ENCODE results near the gene TMEM258.

TMEM258 gene

GRCh38 chr11:61816736-61817455 is 24.5 kb upstream of the TMEM258 start, which contains the start of gene FADS1:
Gene FADS1, minus strand, starts transcription at chr11:61817003. Its CDS starts 74 bp downstream, at chr11:61816929.
- Histone ChIP-seq H3K9me3 (ENCODE audit: control insufficient read depth, insufficient read depth, low read length) (no peaks in the 10 kb centered on the region), H3K36me3 (ENCODE audit: control insufficient read depth, insufficient read depth, low read length) (peaks cover 12% of the 10 kb centered on the region), H3K4me3 (ENCODE audit: low read depth, low read length) (peak within 1 kb of the TSS; percentile 97), H3K27me3 (ENCODE audit: control insufficient read depth, insufficient read depth, low read length) (no peaks in the 10 kb centered on the region), H3K9ac (ENCODE audit: low read depth, low read length) (peak within 1 kb of the TSS; percentile 80), H3K4me1 (ENCODE audit: control insufficient read depth, insufficient read depth, low read length) (peaks cover 5% of the 10 kb centered on the region)

- Histone ChIP-seq H3K4me3 (ENCODE audit: low read depth, low read length) (peak overlapping the region; percentile 97), H3K9ac (ENCODE audit: low read depth, low read length) (peak overlapping the region; percentile 80), H3K4me1 (ENCODE audit: control insufficient read depth, insufficient read depth, low read length) (peaks cover 5% of the 10 kb centered on the region), H3K27me3 (ENCODE audit: control insufficient read depth, insufficient read depth, low read length) (no peaks in the 10 kb centered on the region), H3K9me3 (ENCODE audit: control insufficient read depth, insufficient read depth, low read length) (no peaks in the 10 kb centered on the region), H3K36me3 (ENCODE audit: control insufficient read depth, insufficient read depth, low read length) (peaks cover 15% of the 10 kb centered on the region)
Measured at GRCh38 chr11:61815790-61816735, 23.7 kb upstream of the TMEM258 start.

- H3K9me3 ChIP-seq (ENCODE audit: control insufficient read depth, insufficient read depth, low read length): no peaks in the 10 kb centered on the region
- peaks cover 18% of the 10 kb centered on the region for H3K36me3 ChIP-seq (ENCODE audit: control insufficient read depth, insufficient read depth, low read length)
Measured at GRCh38 chr11:61814958-61815789, 22.8 kb upstream of the TMEM258 start.

DNA sequence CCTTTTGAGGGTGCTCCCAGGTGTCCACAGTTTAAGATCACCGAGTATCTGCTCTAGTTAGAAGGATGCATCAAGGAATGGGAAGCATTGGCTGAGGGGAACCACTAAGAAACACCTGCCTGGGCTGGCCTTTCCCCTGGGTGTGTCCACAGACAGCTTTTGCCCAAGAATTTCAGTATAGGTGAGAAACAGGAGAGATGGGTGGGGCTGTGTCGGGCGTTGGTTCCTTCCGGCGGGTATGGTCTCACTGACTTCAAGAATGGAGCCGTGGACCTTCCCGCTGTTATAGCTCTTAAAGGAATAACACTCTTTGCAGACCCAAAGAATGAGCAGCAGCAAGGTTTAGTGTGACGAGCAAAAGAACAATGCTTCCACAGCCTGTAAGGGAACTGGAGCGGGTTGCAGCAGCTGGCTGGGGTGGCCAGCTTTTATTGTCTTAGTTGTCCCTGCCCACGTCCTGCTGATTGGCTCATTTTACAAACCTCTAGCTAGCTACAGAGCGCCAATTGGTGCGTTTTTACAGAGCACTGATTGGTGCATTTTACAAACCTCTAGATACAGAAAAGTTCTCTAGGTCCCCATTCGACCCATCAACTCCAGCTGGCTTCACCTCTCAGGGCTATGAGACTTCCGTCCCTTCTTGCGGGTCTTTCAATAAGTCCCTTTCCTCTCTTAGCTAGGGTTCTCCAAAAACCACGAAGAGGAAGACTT is 22.0 kb upstream of the TMEM258 start:
- no peaks in the 10 kb centered on the region for H3K9me3 ChIP-seq (ENCODE audit: control insufficient read depth, insufficient read depth, low read length)
- H3K9ac ChIP-seq (ENCODE audit: low read depth, low read length): no peak overlapping the region
- peak overlapping the region; percentile 38 for H3K4me3 ChIP-seq (ENCODE audit: low read depth, low read length)

More at GRCh38 chr11:61814958-61815789, 22.8 kb upstream of the TMEM258 start:
- peak overlapping the region; percentile 97 for H3K4me3 ChIP-seq (ENCODE audit: low read depth, low read length)
- peaks cover 5% of the 10 kb centered on the region for H3K4me1 ChIP-seq (ENCODE audit: control insufficient read depth, insufficient read depth, low read length)
- peak overlapping the region; percentile 80 for H3K9ac ChIP-seq (ENCODE audit: low read depth, low read length)
- H3K27me3 ChIP-seq (ENCODE audit: control insufficient read depth, insufficient read depth, low read length): no peaks in the 10 kb centered on the region

GRCh38 chr11:61812736-61813411 is 20.5 kb upstream of the TMEM258 start:
- Histone ChIP-seq H3K4me1 (ENCODE audit: control insufficient read depth, insufficient read depth, low read length) (peaks cover 3% of the 10 kb centered on the region), H3K9me3 (ENCODE audit: control insufficient read depth, insufficient read depth, low read length) (no peaks in the 10 kb centered on the region), H3K36me3 (ENCODE audit: control insufficient read depth, insufficient read depth, low read length) (peaks cover 27% of the 10 kb centered on the region), H3K27me3 (ENCODE audit: control insufficient read depth, insufficient read depth, low read length) (no peaks in the 10 kb centered on the region), H3K4me3 (ENCODE audit: low read depth, low read length) (no peak overlapping the region), H3K9ac (ENCODE audit: low read depth, low read length) (no peak overlapping the region)

More for the DNA sequence above, 22.0 kb upstream of the TMEM258 start:
- Histone ChIP-seq H3K27me3 (ENCODE audit: control insufficient read depth, insufficient read depth, low read length) (no peaks in the 10 kb centered on the region), H3K36me3 (ENCODE audit: control insufficient read depth, insufficient read depth, low read length) (peaks cover 24% of the 10 kb centered on the region), H3K4me1 (ENCODE audit: control insufficient read depth, insufficient read depth, low read length) (peaks cover 5% of the 10 kb centered on the region)

DNA sequence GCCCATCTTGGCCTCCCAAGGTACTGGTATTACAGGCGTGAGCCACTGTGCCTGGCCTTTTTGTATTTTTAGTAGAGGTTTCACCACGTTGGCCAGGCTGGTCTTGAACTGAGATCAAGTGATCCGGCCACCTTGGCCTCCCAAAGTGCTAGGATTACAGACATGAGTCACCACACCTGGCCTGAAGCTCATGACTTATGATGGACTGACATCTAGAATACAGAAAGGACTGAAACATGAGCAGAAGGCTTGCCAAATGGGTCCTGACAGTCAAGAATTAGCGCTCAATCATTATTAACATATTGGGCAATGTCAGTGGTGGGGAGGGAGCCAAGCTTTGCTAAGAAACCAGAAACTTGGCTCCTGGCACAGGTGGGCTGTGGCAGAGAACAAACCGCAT is 19.4 kb upstream of the TMEM258 start:
- Histone ChIP-seq H3K9ac (ENCODE audit: low read depth, low read length) (no peak overlapping the region), H3K36me3 (ENCODE audit: control insufficient read depth, insufficient read depth, low read length) (peaks cover 31% of the 10 kb centered on the region), H3K4me1 (ENCODE audit: control insufficient read depth, insufficient read depth, low read length) (no peaks in the 10 kb centered on the region), H3K9me3 (ENCODE audit: control insufficient read depth, insufficient read depth, low read length) (no peaks in the 10 kb centered on the region), H3K27me3 (ENCODE audit: control insufficient read depth, insufficient read depth, low read length) (no peaks in the 10 kb centered on the region), H3K4me3 (ENCODE audit: low read depth, low read length) (no peak overlapping the region)

DNA sequence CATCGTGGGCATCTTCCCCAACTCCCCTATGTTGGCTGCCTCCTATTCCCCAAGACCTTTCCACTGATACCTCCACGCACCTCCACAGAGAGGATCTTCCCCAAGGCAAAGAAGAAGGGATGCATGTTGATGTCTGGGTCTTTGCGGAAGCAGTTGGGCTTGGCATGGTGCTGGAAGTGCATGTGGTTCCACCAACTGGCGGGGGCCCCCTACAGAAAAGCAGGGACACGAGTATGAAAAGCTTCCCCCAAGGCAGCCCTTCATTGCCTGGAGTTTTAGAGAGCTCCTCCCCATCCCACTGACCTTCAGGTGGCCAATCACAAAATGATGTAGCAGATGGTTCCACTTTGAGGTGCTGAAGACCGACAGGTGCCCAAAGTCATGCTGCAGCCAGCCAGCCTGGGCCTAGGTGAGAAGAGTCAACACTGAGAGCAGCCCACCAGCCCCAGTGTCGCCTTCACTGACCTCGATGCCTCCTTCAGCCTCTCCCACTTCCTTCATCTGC is 18.3 kb upstream of the TMEM258 start:
- Histone ChIP-seq H3K9me3 (ENCODE audit: control insufficient read depth, insufficient read depth, low read length) (no peaks in the 10 kb centered on the region), H3K27me3 (ENCODE audit: control insufficient read depth, insufficient read depth, low read length) (no peaks in the 10 kb centered on the region), H3K4me3 (ENCODE audit: low read depth, low read length) (no peak overlapping the region), H3K4me1 (ENCODE audit: control insufficient read depth, insufficient read depth, low read length) (no peaks in the 10 kb centered on the region), H3K9ac (ENCODE audit: low read depth, low read length) (no peak overlapping the region), H3K36me3 (ENCODE audit: control insufficient read depth, insufficient read depth, low read length) (peaks cover 38% of the 10 kb centered on the region)

GRCh38 chr11:61806785-61807184 is 14.4 kb upstream of the TMEM258 start:
- Histone ChIP-seq H3K9ac (ENCODE audit: low read depth, low read length) (no peak overlapping the region), H3K4me1 (ENCODE audit: control insufficient read depth, insufficient read depth, low read length) (no peaks in the 10 kb centered on the region), H3K27me3 (ENCODE audit: control insufficient read depth, insufficient read depth, low read length) (no peaks in the 10 kb centered on the region), H3K36me3 (ENCODE audit: control insufficient read depth, insufficient read depth, low read length) (peaks cover 41% of the 10 kb centered on the region), H3K9me3 (ENCODE audit: control insufficient read depth, insufficient read depth, low read length) (no peaks in the 10 kb centered on the region), H3K4me3 (ENCODE audit: low read depth, low read length) (no peak overlapping the region)

GRCh38 chr11:61805146-61805545 is 12.7 kb upstream of the TMEM258 start:
- Histone ChIP-seq H3K4me1 (ENCODE audit: control insufficient read depth, insufficient read depth, low read length) (no peaks in the 10 kb centered on the region), H3K9ac (ENCODE audit: low read depth, low read length) (no peak overlapping the region), H3K27me3 (ENCODE audit: control insufficient read depth, insufficient read depth, low read length) (no peaks in the 10 kb centered on the region), H3K9me3 (ENCODE audit: control insufficient read depth, insufficient read depth, low read length) (no peaks in the 10 kb centered on the region), H3K4me3 (ENCODE audit: low read depth, low read length) (no peak overlapping the region), H3K36me3 (ENCODE audit: control insufficient read depth, insufficient read depth, low read length) (peaks cover 35% of the 10 kb centered on the region)

- Histone ChIP-seq H3K36me3 (ENCODE audit: control insufficient read depth, insufficient read depth, low read length) (peaks cover 30% of the 10 kb centered on the region), H3K9me3 (ENCODE audit: control insufficient read depth, insufficient read depth, low read length) (no peaks in the 10 kb centered on the region), H3K27me3 (ENCODE audit: control insufficient read depth, insufficient read depth, low read length) (no peaks in the 10 kb centered on the region), H3K4me3 (ENCODE audit: low read depth, low read length) (no peak overlapping the region), H3K4me1 (ENCODE audit: control insufficient read depth, insufficient read depth, low read length) (no peaks in the 10 kb centered on the region), H3K9ac (ENCODE audit: low read depth, low read length) (no peak overlapping the region)
Measured at GRCh38 chr11:61803889-61804647, 11.7 kb upstream of the TMEM258 start.
